ENCODE results near the gene RALGAPB.

DNA sequence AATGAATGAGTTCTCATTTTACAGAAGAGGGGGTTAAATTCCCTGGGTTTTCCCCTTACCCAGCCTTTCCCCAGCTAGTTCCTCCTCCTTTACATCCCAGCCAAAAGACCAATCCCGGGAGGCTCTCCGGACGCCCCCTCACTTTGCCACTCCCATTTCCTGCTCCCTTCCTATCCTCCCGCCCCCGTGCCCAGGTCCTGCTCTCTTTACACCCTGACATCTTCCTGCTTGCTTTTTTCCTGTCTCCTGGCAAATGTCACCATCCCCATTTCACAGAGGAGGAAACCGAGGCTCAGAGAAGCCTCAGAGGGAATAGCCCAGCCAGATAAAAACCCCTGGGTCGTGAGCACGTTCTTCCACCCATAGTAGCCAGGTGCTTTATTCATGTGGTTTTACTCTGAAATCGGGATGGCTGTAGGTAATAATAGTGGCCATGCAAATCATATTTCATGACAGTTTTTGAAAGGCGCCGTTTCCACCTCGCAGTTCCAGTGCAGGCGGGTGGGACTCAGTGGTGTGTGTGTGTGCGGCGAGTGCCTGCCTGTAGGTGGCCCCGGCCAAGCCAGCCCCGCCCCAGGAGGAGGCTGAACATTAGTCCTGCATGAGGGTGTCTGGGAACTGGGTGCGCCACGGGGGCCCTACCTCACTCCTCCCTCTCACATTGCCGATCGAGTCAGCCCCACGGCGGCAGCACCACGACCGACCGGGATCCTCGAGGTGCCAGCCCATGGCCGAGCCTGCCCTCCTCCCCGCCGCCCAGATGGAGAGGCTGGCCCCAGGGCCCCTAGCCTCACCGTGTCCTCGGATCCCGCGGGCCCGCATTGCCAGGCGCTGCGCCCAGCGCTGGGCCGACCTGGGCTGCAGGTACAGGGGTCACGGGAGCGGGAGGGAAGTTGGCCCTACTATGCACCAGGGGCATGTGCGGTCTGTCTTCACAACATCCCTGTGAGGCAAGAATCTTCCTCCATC is 128.9 kb downstream of the RALGAPB start, which contains the start of gene ARHGAP40:
- TF ChIP-seq, protein P1, sequence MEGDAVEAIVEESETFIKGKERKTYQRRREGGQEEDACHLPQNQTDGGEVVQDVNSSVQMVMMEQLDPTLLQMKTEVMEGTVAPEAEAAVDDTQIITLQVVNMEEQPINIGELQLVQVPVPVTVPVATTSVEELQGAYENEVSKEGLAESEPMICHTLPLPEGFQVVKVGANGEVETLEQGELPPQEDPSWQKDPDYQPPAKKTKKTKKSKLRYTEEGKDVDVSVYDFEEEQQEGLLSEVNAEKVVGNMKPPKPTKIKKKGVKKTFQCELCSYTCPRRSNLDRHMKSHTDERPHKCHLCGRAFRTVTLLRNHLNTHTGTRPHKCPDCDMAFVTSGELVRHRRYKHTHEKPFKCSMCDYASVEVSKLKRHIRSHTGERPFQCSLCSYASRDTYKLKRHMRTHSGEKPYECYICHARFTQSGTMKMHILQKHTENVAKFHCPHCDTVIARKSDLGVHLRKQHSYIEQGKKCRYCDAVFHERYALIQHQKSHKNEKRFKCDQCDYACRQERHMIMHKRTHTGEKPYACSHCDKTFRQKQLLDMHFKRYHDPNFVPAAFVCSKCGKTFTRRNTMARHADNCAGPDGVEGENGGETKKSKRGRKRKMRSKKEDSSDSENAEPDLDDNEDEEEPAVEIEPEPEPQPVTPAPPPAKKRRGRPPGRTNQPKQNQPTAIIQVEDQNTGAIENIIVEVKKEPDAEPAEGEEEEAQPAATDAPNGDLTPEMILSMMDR (IDR thresholded peaks at IDR 0.05) = no peak
- no peak for TF ChIP-seq POLR2A (IDR thresholded peaks at IDR 0.05)

Data from testis (tissue), 2 donors.